ENCODE measurements around the gene BUB3.

BUB3 gene

DNA sequence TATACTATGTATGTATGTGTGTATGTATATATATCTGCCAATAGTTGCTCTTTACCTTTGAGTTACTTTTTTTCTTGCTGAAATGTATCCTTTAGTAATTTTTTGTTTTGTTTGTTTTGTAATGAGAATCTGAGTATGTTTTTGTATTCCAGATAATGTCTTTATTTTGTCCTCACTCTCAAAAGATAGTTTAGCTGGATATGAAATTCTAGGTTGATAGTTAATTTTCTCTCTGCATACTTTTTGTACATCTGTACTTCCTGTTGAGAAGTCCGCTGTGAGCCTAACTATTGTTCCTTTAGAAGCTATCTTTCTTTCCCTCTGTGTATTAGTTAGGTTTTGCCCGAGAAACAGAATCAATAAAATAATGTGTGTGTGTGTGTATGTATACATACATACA lies 29.5 kb downstream of the BUB3 start:
- Mint-ChIP-seq H3K4me3 (no peak overlapping the region), H3K27me3 (no peaks in the 10 kb centered on the region), H3K4me1 (peaks cover 3% of the 10 kb centered on the region), H3K27ac (no peak overlapping the region), H3K9me3 (peaks cover 17% of the 10 kb centered on the region), H3K36me3 (peaks cover 35% of the 10 kb centered on the region)
- ATAC-seq (ENCODE audit: low read depth), result no peak
- no peak for DNase-seq (ENCODE audit: low spot score in 2 of 2)

DNA sequence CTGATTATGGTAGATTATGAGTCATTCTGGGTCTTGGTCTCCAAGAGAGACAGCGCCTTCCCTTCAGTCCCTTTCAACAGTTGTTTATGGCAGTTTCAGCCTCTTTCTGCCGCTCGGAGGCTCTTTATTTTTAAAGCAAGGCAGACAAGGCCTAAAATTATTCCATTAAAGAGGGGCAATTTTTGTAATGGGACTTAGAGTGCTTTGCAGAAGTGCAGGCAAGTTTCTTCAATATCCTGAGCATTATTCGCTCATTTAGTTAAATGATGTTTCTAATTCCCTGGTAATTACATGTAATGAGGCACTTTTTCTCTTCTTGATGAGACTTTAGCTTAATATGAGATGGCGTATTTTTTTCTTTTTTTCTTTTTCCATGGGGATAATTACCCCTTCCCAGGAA lies 33.6 kb downstream of the BUB3 start:
- DNase-seq (ENCODE audit: low spot score in 2 of 2) (no peak), ATAC-seq (ENCODE audit: low read depth) (no peak)
- H3K4me1 Mint-ChIP-seq, result peaks cover 3% of the 10 kb centered on the region
- no peaks in the 10 kb centered on the region for H3K27me3 Mint-ChIP-seq
- H3K27ac Mint-ChIP-seq, result no peak overlapping the region
- H3K9me3 Mint-ChIP-seq, result peaks cover 16% of the 10 kb centered on the region
- peaks cover 47% of the 10 kb centered on the region for H3K36me3 Mint-ChIP-seq
- no peak overlapping the region for H3K4me3 Mint-ChIP-seq

- H3K9me3 Mint-ChIP-seq, result no peaks in the 10 kb centered on the region
- H3K4me1 Mint-ChIP-seq, result no peaks in the 10 kb centered on the region
- no peak for ATAC-seq (ENCODE audit: low read depth)
- H3K36me3 Mint-ChIP-seq, result peaks cover 28% of the 10 kb centered on the region
- H3K27me3 Mint-ChIP-seq, result no peaks in the 10 kb centered on the region
- H3K4me3 Mint-ChIP-seq, result no peak overlapping the region
- DNase-seq (ENCODE audit: low spot score in 2 of 2), result no peak
- H3K27ac Mint-ChIP-seq, result no peak overlapping the region
Measured at GRCh38 chr10:123191886-123192285, 37.7 kb downstream of the BUB3 start.

DNA sequence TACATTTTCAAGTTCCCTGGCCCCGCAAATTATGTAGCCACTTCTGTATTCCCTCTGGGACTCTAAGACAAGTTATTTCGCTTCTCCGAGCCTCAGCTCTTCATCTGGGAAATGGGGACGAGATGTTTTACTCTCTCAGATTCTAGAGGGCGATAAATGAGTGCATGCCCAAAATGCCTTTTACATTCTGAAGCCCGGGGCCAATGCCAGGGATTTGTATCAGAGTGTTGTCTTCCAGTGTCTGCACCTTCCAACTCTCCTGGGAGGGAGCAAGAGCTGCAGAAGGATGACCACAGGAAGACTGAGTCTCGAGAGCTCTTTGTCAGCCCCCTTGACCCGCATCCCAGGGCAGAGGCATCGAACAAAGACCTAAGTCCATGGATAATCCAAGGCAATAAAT lies 39.9 kb downstream of the BUB3 start:
- H3K27me3 Mint-ChIP-seq, result no peaks in the 10 kb centered on the region
- no peaks in the 10 kb centered on the region for H3K9me3 Mint-ChIP-seq
- DNase-seq (ENCODE audit: low spot score in 2 of 2), result no peak
- H3K4me1 Mint-ChIP-seq, result no peaks in the 10 kb centered on the region
- ATAC-seq (ENCODE audit: low read depth), result no peak
- H3K36me3 Mint-ChIP-seq, result peaks cover 24% of the 10 kb centered on the region
- H3K4me3 Mint-ChIP-seq, result no peak overlapping the region
- H3K27ac Mint-ChIP-seq, result no peak overlapping the region

DNA sequence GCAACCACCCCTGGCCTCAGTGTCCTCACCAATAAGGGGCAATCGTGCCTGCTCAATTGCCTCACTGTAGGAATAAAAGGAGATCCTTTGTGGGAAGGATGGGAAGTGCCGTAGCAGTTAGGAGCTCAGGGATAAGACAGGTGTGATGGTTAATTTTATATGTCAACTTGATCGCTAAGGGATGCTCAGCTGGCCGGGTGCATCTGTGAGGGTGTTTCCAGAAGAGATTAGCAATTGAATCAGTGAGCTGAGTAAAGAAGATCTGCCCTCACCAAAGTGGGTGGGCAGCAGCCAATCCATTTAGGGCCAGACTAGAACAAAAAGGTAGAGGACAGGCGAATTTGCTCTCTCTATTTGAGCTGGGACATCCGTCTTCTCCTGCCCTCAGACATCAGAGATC lies 46.3 kb downstream of the BUB3 start:
- ATAC-seq (ENCODE audit: low read depth) (no peak), DNase-seq (ENCODE audit: low spot score in 2 of 2) (no peak)
- H3K4me1 Mint-ChIP-seq, result peaks cover 11% of the 10 kb centered on the region
- H3K27ac Mint-ChIP-seq, result no peak overlapping the region
- H3K27me3 Mint-ChIP-seq, result no peaks in the 10 kb centered on the region
- no peak overlapping the region for H3K4me3 Mint-ChIP-seq
- H3K9me3 Mint-ChIP-seq, result peaks cover 2% of the 10 kb centered on the region
- H3K36me3 Mint-ChIP-seq, result peaks cover 14% of the 10 kb centered on the region

GRCh38 chr10:123202506-123202905 lies 48.3 kb downstream of the BUB3 start:
- peaks cover 6% of the 10 kb centered on the region for H3K9me3 Mint-ChIP-seq
- DNase-seq (ENCODE audit: low spot score in 2 of 2) (no peak), ATAC-seq (ENCODE audit: low read depth) (no peak)
- H3K27me3 Mint-ChIP-seq, result no peaks in the 10 kb centered on the region
- no peak overlapping the region for H3K27ac Mint-ChIP-seq
- H3K36me3 Mint-ChIP-seq, result peaks cover 15% of the 10 kb centered on the region
- H3K4me3 Mint-ChIP-seq, result no peak overlapping the region
- peaks cover 14% of the 10 kb centered on the region for H3K4me1 Mint-ChIP-seq

GRCh38 chr10:123203393-123204126 lies 49.4 kb downstream of the BUB3 start:
- peaks cover 20% of the 10 kb centered on the region for H3K36me3 Mint-ChIP-seq
- peaks cover 8% of the 10 kb centered on the region for H3K9me3 Mint-ChIP-seq
- DNase-seq (ENCODE audit: low spot score in 2 of 2), result no peak
- ATAC-seq (ENCODE audit: low read depth), result no peak
- no peak overlapping the region for H3K4me3 Mint-ChIP-seq
- H3K4me1 Mint-ChIP-seq, result peaks cover 14% of the 10 kb centered on the region
- peak overlapping the region; percentile 38 for H3K27ac Mint-ChIP-seq
- H3K27me3 Mint-ChIP-seq, result no peaks in the 10 kb centered on the region

- Mint-ChIP-seq H3K9me3 (peaks cover 8% of the 10 kb centered on the region), H3K27ac (no peak overlapping the region), H3K27me3 (no peaks in the 10 kb centered on the region), H3K36me3 (peaks cover 21% of the 10 kb centered on the region), H3K4me3 (no peak overlapping the region), H3K4me1 (peaks cover 14% of the 10 kb centered on the region)
- DNase-seq (ENCODE audit: low spot score in 2 of 2) (no peak), ATAC-seq (ENCODE audit: low read depth) (no peak)
Measured at GRCh38 chr10:123204127-123204461, 49.9 kb downstream of the BUB3 start.

- Mint-ChIP-seq H3K27me3 (no peaks in the 10 kb centered on the region), H3K36me3 (peaks cover 18% of the 10 kb centered on the region), H3K27ac (no peak overlapping the region), H3K4me3 (no peak overlapping the region), H3K4me1 (peaks cover 14% of the 10 kb centered on the region), H3K9me3 (peaks cover 8% of the 10 kb centered on the region)
- ATAC-seq (ENCODE audit: low read depth), result no peak
- DNase-seq (ENCODE audit: low spot score in 2 of 2), result no peak
Measured at GRCh38 chr10:123205041-123205440, 50.8 kb downstream of the BUB3 start.

- peaks cover 10% of the 10 kb centered on the region for H3K9me3 Mint-ChIP-seq
- H3K36me3 Mint-ChIP-seq, result peaks cover 20% of the 10 kb centered on the region
- no peak overlapping the region for H3K4me3 Mint-ChIP-seq
- no peak for DNase-seq (ENCODE audit: low spot score in 2 of 2)
- H3K27me3 Mint-ChIP-seq, result no peaks in the 10 kb centered on the region
- no peak overlapping the region for H3K27ac Mint-ChIP-seq
- ATAC-seq (ENCODE audit: low read depth), result no peak
- no peaks in the 10 kb centered on the region for H3K4me1 Mint-ChIP-seq
Measured at GRCh38 chr10:123212063-123212462, 57.9 kb downstream of the BUB3 start.

GRCh38 chr10:123212640-123213039 lies 58.4 kb downstream of the BUB3 start:
- H3K36me3 Mint-ChIP-seq, result peaks cover 20% of the 10 kb centered on the region
- ATAC-seq (ENCODE audit: low read depth) (no peak), DNase-seq (ENCODE audit: low spot score in 2 of 2) (no peak)
- H3K27ac Mint-ChIP-seq, result no peak overlapping the region
- H3K4me1 Mint-ChIP-seq, result no peaks in the 10 kb centered on the region
- H3K9me3 Mint-ChIP-seq, result peaks cover 10% of the 10 kb centered on the region
- no peaks in the 10 kb centered on the region for H3K27me3 Mint-ChIP-seq
- no peak overlapping the region for H3K4me3 Mint-ChIP-seq

- Mint-ChIP-seq H3K4me3 (no peak overlapping the region), H3K9me3 (peaks cover 9% of the 10 kb centered on the region), H3K27me3 (no peaks in the 10 kb centered on the region), H3K4me1 (no peaks in the 10 kb centered on the region), H3K36me3 (peaks cover 18% of the 10 kb centered on the region), H3K27ac (no peak overlapping the region)
- no peak for ATAC-seq (ENCODE audit: low read depth)
- no peak for DNase-seq (ENCODE audit: low spot score in 2 of 2)
Measured at GRCh38 chr10:123213192-123213591, 59.0 kb downstream of the BUB3 start.
